Measurements from ENCODE around the gene TAF11L7.
"Not testable (repeated sequence)": the region's sequence is repeated elsewhere in the genome, so short reads cannot be mapped to it uniquely, and the experiment has no call there.

TAF11L7 gene

GRCh38 chr5:17585658-17586057, at the start of gene TAF11L7:
Gene TAF11L7, minus strand, starts transcription at chr5:17585758.
- DNase-seq (ENCODE audit: low read depth in 2 of 2): not testable (repeated sequence)

DNA sequence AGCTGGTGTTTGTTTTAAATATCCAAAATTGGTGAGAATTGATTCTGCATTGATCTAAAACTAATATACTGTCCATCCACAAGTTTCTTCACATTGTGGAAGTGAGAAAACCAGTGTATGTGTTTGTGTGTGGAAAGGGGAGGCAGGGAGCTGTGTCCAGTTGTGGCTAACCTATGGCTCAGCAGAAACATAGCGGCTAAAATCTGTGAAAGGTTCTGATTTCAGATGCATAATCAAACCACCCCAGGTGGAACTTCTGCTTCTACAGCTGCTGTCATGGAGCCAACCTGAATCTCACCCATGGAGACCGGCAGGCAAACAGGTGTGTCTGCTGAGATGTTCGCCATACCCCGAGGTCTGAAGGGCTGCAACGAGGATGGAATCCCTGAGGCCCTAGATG, 48.6 kb upstream of the TAF11L7 start, which contains the start of gene TAF11L14:
TAF11L14 (plus strand) TSS at position 301 of the 400 bp plus-strand sequence.
- no peak for DNase-seq (ENCODE audit: low read depth in 2 of 2)

- not testable (repeated sequence) for DNase-seq (ENCODE audit: low read depth in 2 of 2)
Measured at GRCh38 chr5:17631788-17632187, 46.2 kb upstream of the TAF11L7 start, which contains the start of gene TAF11L13. Gene TAF11L13, plus strand, starts transcription at chr5:17632088.

- no peak for DNase-seq (ENCODE audit: low read depth in 2 of 2)
Measured at GRCh38 chr5:17625686-17626085, 40.1 kb upstream of the TAF11L7 start.

DNA sequence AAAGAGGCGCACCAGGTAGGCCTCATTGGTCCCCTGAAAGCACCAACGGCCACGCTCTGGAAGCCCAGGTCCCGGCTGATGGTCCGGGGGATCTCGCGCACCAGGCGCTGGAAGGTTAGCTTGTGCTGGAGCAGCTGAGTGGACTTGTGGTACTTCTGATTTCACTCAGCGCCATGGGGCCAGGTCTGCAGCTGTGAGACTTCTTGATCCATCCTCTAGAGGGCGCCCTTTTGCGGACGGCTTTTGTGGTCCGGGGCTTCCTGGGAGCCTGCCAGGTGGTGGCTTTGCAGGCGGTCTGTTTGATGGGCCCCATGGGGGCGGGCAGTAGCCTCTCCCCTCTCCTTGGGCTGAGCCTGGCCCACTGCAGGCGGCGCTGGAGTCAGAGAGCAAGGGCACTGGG, 35.1 kb upstream of the TAF11L7 start:
- DNase-seq (ENCODE audit: low read depth in 2 of 2): no peak

DNA sequence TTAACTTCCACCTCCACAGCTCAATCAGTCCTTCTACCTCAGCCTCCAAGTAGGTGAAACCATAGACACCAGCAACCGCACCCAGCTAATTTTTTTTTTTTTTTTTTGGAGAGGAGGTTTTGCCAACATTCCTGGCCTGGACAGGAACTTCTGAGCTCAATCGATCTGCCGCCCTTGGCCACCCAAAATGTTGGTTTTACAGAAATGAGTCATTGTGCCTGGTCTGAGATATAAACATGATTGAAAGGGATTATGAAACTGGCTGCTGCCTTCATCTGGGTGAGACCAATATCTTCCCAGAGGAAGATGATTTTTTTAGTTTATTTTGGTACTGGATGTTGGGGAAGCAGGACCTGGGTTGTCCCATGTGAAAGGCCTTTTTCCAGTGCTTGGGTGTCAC, 33.8 kb upstream of the TAF11L7 start:
- DNase-seq (ENCODE audit: low read depth in 2 of 2): no peak

DNA sequence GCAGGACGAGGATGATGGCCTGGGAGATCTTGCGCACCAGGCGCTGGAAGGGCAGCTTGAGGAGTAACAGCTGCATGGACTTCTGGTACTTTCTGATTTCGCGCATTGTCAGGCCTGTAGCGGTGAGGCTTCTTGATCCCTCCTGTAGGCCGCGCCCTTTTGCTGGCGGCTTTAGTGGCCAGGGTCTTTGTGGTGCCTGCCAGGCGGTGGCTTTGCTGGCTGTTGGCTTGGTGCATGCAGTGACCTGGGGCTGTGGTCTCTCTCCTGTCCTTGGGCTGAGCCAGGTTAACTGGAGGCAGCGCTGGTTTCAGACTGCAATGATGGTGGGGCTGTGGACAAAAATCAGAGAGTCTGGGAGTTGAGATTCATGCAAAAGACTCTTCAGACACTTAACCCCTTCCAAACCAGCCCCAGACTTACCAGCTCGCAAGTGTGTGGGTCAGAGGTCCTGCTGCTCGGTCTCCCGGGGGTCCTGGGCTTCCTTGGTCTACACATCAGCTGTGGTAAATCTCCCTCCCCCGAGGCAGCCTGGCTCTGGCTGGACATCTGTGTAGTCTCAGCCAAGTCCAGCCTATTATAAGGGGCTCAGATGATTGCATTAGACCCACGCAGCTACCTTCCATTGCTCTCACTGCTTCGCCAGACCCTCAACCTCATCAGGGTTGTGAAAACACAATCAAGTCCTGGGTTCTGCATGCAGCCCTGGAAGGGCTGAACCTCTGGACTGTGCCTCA, 29.5 kb upstream of the TAF11L7 start:
- DNase-seq (ENCODE audit: low read depth in 2 of 2): no peak

DNA sequence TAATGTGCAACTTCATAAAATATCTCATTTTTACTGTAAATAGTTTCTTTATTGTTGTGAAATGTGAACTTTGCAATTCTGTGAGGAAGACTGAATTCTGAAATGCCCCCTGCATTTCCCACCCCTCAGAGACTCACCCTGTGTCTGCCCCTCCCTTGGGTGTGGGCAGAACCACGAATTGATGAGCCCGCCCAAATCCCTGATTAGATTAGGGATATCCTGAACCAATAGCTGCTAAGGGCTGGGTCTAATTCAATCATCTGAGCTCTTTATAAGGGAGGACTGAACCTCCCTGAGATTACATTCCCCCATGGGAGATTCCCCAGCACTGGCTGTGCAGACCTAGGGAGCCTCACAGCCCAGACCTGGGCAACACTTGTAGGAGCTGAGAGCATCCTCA, 24.5 kb upstream of the TAF11L7 start, which contains the start of gene TAF11L12:
TAF11L12 (plus strand) TSS at position 301 of the 400 bp plus-strand sequence.
- not testable (repeated sequence) for DNase-seq (ENCODE audit: low read depth in 2 of 2)

DNA sequence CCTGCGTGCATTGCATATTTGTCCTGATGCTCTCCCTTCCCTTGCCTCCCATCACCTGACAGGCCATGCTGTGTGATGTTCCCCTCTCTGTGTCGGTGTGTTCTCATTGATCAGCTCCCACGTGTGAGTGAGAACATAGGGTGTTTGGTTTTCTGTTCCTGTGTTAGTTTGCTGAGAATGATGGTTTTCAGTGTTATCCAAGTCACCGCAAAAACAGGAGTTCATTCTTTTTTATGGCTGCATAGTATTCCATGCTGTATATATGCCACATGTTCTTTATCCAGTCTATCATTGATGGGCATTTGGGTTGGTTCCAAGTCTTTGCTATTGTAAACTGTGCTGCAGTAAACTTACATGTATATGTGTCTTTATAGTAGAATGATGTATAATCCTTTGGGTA, 21.9 kb upstream of the TAF11L7 start:
- not testable (repeated sequence) for DNase-seq (ENCODE audit: low read depth in 2 of 2)

GRCh38 chr5:17604951-17605350, 19.4 kb upstream of the TAF11L7 start:
- DNase-seq (ENCODE audit: low read depth in 2 of 2): no peak

GRCh38 chr5:17603880-17604279, 18.3 kb upstream of the TAF11L7 start, which contains the start of gene TAF11L11:
Gene TAF11L11, plus strand, starts transcription at chr5:17604183.
- DNase-seq (ENCODE audit: low read depth in 2 of 2): not testable (repeated sequence)

- not testable (repeated sequence) for DNase-seq (ENCODE audit: low read depth in 2 of 2)
Measured at GRCh38 chr5:17597728-17598127, 12.2 kb upstream of the TAF11L7 start, which contains the start of gene TAF11L10. Gene TAF11L10, minus strand, starts transcription at chr5:17597828.

DNA sequence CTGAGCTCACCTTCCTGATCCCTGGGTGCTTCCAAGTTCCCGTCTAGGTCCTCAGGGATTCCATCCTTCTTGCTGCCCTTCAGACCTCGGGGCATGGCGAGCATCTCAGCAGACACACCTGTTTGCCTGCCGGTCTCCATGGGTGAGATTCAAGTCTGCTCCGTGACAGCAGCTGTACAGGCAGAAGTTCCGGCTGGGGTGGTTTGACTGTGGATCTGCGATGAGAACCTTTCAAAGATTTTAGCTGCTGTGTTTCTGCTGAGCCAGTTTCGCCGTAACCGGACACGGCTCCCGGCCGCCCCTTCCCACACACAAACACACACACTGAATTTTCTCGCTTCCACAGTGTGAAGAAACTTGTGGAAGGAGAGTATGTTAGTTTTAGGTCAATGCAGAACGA, 8.7 kb upstream of the TAF11L7 start, which contains the start of gene TAF11L9:
TAF11L9 (minus strand) TSS at position 140 of the 400 bp plus-strand sequence.
- not testable (repeated sequence) for DNase-seq (ENCODE audit: low read depth in 2 of 2)

DNA sequence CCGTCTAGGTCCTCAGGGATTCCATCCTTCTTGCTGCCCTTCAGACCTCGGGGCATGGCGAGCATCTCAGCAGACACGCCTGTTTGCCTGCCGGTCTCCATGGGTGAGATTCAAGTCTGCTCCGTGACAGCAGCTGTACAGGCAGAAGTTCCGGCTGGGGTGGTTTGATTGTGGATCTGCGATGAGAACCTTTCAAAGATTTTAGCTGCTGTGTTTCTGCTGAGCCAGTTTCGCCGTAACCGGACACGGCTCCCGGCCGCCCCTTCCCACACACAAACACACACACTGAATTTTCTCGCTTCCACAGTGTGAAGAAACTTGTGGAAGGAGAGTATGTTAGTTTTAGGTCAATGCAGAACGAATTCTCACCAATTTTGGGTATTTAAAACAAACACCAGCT, 5.3 kb upstream of the TAF11L7 start, which contains the start of gene TAF11L8:
TAF11L8 (minus strand) TSS at position 101 of the 400 bp plus-strand sequence.
- not testable (repeated sequence) for DNase-seq (ENCODE audit: low read depth in 2 of 2)
